HG03439 (cell line): Measurements from ENCODE around the gene BARX2.

Experiments
- ATAC-seq: cut with Tn5 transposase; IDR thresholded peaks from one replicate; pipeline ENCODE4 v1.9.1; 2021; ENCODE audit warnings: mild to moderate bottlenecking, moderate library complexity; ENCODE audit not compliant: unreplicated experiment

BARX2 gene

DNA sequence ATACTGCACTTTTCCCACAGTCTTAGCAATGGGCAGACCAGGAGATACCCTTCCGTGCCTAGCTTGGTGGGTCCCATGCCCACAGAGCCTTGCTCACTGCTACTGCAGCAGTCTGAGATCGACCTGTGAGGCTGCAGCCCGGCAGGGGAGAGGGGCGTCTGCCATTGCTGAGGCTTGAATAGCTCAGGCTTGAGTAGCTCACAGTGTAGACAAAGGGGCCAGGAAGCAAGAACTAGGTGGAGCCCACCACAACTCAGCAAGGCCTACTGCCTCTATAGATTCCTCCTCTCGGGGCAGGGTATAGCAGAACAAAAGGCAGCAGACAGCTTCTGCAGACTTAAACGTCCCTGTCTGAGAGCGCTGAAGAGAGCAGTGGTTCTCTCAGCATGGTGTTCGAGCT lies 118.1 kb downstream of the BARX2 start:
- ATAC-seq: no peak
